Liver (tissue), 3 donors: ENCODE data around the gene SHLD2.
"Not testable (repeated sequence)": the region's sequence is repeated elsewhere in the genome, so short reads cannot be mapped to it uniquely, and the experiment has no call there.

Source experiments
- CTCF ChIP-seq: fragments of 150-350 bp; IDR thresholded peaks from 2 replicates; pipeline ENCODE4 v1.5.1; 2017; ENCODE audit warnings: improper control_type of control experiment, low read depth, low read length; ENCODE audit not compliant: missing input control
- EGR1 ChIP-seq, 2 donors: IDR thresholded peaks; 2 replicates each; pipeline ENCODE4 v1.6.1; 2016 to 2018; ENCODE audit warnings: antibody characterized with exemption in 2 of 2, low read depth in 2 of 2
- RXRA ChIP-seq, 2 donors: IDR thresholded peaks; 2 replicates each; pipeline ENCODE4 v1.6.1; 2017 to 2018; ENCODE audit warnings: antibody characterized with exemption in 2 of 2, mild to moderate bottlenecking in 1 of 2
- TAF1 ChIP-seq: conservative IDR thresholded peaks from 2 replicates; pipeline ENCODE4 v1.6.1; 2016; ENCODE audit warnings: antibody characterized with exemption, mild to moderate bottlenecking
- YY1 ChIP-seq: IDR thresholded peaks from 2 replicates; pipeline ENCODE4 v1.6.1; 2016; ENCODE audit warnings: antibody characterized with exemption, mild to moderate bottlenecking
- TF ChIP-seq, protein P1 (sequence below): IDR thresholded peaks from 2 replicates; pipeline ENCODE4 v1.6.1; 2016; ENCODE audit warnings: antibody characterized with exemption
- TF ChIP-seq, protein P2 (sequence below): IDR thresholded peaks from 2 replicates; pipeline ENCODE4 v1.6.1; 2016; ENCODE audit warnings: antibody characterized with exemption
- donor health status: healthy.
- donor health status: healthy.

GRCh38 chr10:87219370-87219769 lies 124.4 kb downstream of the SHLD2 start:
- not testable (repeated sequence) for TF ChIP-seq CTCF; EGR1 (IDR thresholded peaks at IDR 0.05; ENCODE audit: low read depth in 2 of 2); YY1; TAF1; RXRA (IDR thresholded peaks at IDR 0.05)
- TF ChIP-seq, protein P1, sequence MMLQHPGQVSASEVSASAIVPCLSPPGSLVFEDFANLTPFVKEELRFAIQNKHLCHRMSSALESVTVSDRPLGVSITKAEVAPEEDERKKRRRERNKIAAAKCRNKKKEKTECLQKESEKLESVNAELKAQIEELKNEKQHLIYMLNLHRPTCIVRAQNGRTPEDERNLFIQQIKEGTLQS = not testable (repeated sequence)
- TF ChIP-seq, protein P2, sequence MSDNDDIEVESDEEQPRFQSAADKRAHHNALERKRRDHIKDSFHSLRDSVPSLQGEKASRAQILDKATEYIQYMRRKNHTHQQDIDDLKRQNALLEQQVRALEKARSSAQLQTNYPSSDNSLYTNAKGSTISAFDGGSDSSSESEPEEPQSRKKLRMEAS = not testable (repeated sequence)
